ENCODE data around the gene ALDH4A1.

DNA sequence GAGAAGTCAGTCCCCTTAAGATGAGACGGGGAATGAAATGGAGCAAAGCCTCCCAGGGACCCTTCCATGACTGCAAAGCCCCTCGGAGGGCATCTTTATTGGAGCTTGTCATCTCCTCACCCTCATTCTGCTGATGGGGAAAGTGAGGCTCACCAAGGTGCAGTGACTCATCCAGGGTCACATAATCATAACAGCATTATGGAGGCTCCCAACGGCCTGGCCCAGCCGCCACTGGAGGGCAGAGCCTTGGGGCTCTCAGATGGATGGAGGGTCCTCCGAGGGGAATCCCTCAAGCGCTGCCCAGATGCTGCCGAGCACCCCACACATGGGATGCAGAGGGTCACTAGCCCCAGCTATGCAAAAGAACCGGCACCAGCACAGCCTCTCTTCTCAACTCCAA, 35.2 kb upstream of the ALDH4A1 start:
- TF ChIP-seq CTCF (IDR thresholded peaks at IDR 0.05; ENCODE audit: low read length) = no peak
- TF ChIP-seq EZH2 (optimal IDR thresholded peaks at IDR 0.05; ENCODE audit: low read depth, low read length) = no peak
- no peak for TF ChIP-seq EZH2phosphoT487 (IDR thresholded peaks at IDR 0.05; ENCODE audit: low read length)
